Keratinocyte (primary cell): ENCODE results near the gene PARD3B.

Source experiments
- CTCF ChIP-seq, 3 experiments: IDR thresholded peaks in 1 of 3; conservative IDR thresholded peaks in 1 of 3; optimal IDR thresholded peaks in 1 of 3; 2 replicates in 2 of 3; 3 replicates in 1 of 3; pipeline versions ENCODE3 to v1.5.1; 2011; ENCODE audit warnings: low read length in 3 of 3, mild to moderate bottlenecking in 3 of 3, moderate library complexity in 2 of 3, control low read depth in 1 of 3, inconsistent platforms in 1 of 3; ENCODE audit not compliant: insufficient read depth in 2 of 3; ENCODE audit errors: extremely low read depth in 1 of 3
- EZH2 ChIP-seq: IDR thresholded peaks from one replicate; pipeline ENCODE4 v1.6.1; 2012; ENCODE audit warnings: inconsistent platforms, mild to moderate bottlenecking, low read length, moderate library complexity

- TF ChIP-seq CTCF (optimal IDR thresholded peaks at IDR 0.05 in 1 of 3, IDR thresholded peaks at IDR 0.05 in 1 of 3, conservative IDR thresholded peaks at IDR 0.05 in 1 of 3; ENCODE audit: extremely low read depth in 1 of 3, insufficient read depth in 2 of 3, low read length in 3 of 3) (no peak), EZH2 (no peak)
These were observed 324.8 kb downstream of the PARD3B start for GRCh38 chr2:204870053-204870452.
